Stimulated activated CD8-positive, alpha-beta memory T cell treated with anti-CD3 and anti-CD28 coated beads, Interleukin-15, amount 100 ng/mL, for 48 hours (primary cell): ENCODE measurements around the gene RAP1GDS1.
A peak's percentile ranks its signal among the peaks of the same experiment; 100 is the strongest.
"Not testable (repeated sequence)": the region's sequence is repeated elsewhere in the genome, so short reads cannot be mapped to it uniquely, and the experiment has no call there.

Experiments used
- DNase-seq, 2 donors: peaks; one replicate each; pipeline ENCODE4 v3.0.0-alpha.2; 2020; ENCODE audit warnings: low read depth in 2 of 2

RAP1GDS1 gene

GRCh38 chr4:98287328-98287727 lies 26.1 kb downstream of the RAP1GDS1 start:
- DNase-seq: no peak

- not testable (repeated sequence) for DNase-seq
These were observed 27.5 kb downstream of the RAP1GDS1 start for GRCh38 chr4:98288671-98289070.

DNA sequence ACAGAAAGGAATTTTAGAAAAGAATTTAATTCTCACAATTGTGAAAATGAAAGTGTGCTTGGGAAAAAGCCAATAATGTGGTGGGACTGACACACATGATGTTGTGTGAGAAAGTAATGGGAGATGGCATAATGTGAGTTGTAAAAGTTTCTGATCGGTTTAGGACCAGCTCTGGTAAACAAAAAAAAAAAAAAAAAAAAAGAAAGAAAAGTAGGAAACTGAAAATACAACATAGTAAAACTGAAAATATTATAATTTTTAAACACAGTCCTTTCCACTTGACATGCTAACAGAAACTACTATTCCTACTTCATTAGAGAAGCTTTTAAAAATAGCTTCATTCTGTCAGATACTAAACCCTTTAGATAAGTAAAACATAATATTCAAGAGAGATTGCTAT lies 28.2 kb downstream of the RAP1GDS1 start:
- DNase-seq: no peak

GRCh38 chr4:98290511-98290910 lies 29.3 kb downstream of the RAP1GDS1 start:
- DNase-seq: no peak

DNA sequence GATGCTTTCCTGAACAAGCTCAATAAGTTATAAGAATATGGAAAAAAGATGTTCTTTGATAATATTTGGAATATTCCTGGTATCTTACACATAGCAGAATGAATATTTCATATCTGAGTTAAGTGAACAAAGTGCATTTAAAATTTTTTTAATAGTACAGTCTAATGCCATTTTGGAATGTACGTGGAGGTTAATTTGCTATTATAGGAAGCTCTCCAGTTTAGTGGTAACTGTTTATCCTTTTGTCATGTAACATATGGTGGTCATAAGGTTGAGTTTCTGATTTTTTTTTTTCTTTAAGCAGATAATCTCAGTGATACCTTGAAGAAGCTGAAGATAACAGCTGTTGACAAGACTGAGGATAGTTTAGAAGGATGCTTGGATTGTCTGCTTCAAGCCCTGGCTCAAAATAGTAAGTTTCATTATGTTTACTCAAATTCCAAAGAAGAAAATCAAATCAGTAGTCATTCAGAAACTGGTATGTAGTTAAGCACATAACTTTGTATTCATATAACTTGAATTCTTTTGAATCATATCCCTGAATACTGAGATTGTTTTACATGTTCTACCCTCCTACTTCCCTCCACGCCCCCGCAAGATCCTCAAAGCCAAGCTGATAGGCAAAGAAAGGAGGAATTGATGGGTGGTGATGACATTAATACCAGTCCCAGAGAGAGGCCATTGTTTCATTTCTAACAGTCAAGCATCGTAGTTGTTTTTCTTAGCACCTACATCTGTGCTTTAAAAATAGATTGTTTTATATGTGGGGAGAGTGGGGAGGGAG lies 32.1 kb downstream of the RAP1GDS1 start:
- DNase-seq: peak in 1 of 2 donors; percentile 8

GRCh38 chr4:98298022-98298421 lies 36.8 kb downstream of the RAP1GDS1 start:
- no peak for DNase-seq

GRCh38 chr4:98300706-98301105 lies 39.5 kb downstream of the RAP1GDS1 start:
- no peak for DNase-seq

GRCh38 chr4:98305576-98305975 lies 44.4 kb downstream of the RAP1GDS1 start:
- DNase-seq: no peak

- no peak for DNase-seq
These were observed 49.7 kb downstream of the RAP1GDS1 start for GRCh38 chr4:98310867-98311266.

- no peak for DNase-seq
These were observed 50.5 kb downstream of the RAP1GDS1 start for GRCh38 chr4:98311656-98312055.

- no peak for DNase-seq
These were observed 53.8 kb downstream of the RAP1GDS1 start for GRCh38 chr4:98314791-98315565.

DNA sequence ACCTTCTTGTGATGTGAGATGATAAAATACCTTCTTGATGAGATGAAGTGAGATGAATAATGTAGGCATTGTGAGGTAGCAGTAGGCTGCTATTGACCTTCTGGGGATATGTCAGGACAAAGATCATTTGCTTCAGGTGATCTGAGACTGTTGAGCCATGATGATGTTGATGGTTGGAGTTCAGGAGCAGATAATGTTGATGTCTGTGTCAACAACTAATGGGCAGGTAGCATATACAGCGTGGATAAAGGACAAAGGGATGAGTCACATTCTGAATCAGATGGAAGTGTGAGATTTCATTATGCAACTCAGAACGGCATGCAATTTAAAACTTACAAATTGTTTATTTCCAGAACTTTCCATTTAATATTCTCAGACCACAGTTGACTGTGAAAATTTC lies 57.3 kb downstream of the RAP1GDS1 start:
- DNase-seq: no peak

DNA sequence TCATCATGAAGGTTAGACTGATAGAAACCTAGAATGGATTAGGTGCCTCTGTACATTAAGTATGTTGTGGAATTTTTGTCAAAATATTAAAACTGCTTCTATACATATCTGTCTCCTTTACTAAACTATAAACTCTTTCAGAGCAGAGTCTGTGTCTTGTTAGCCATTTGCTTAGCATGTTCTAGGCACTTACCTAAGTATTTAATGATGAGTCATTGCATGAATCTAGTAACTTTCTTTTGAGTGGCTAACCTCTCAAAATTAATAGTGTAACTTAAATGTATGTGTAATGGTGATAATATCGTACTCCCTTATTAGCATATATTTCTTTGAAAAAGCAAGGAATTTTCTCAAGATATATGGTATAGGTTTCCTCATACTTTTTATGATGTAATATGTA lies 57.8 kb downstream of the RAP1GDS1 start:
- no peak for DNase-seq

- DNase-seq: no peak
These were observed 65.0 kb downstream of the RAP1GDS1 start for GRCh38 chr4:98326168-98326567.

DNA sequence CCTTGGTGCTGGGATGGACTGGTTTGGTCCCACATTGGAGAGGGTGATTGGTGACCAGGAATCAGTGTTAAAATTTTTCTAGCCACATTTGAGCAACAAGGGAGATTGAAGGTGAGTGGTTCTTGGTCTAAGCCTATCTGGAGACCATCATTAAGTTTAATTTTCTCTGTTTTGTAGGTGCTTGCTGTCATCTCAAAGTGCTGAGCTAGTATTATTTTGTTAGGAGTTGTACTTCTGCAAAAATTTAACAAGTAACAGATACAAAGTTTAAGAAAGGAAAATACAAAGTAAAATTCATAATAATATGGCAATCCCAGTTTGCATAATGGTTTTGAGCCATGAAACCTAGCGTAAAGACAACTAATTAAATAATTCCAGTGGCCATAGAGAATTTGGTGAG lies 66.5 kb downstream of the RAP1GDS1 start:
- DNase-seq: no peak

- not testable (repeated sequence) for DNase-seq
These were observed 68.9 kb downstream of the RAP1GDS1 start for GRCh38 chr4:98329879-98330640.

DNA sequence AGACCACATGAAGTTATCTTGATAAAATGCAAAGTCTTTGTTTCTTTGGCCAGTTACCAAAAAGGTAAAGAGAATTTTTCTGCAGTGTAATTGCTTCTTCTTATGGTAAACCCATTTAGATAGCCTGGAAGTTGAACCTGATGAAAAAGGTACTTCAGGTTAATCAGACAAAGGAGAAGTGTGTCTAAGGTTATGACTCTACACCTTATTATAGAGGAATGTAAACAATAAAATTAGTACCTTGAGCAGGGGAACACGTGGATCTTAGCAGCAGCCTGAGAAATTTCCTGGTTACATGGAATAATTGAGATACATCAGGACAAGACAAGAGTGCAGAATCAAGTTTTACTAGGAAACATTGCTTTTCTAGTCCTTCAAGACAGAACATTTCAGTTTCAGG lies 70.8 kb downstream of the RAP1GDS1 start:
- no peak for DNase-seq

GRCh38 chr4:98334461-98334860 lies 73.3 kb downstream of the RAP1GDS1 start:
- DNase-seq: no peak

GRCh38 chr4:98338761-98339438 lies 77.7 kb downstream of the RAP1GDS1 start:
- DNase-seq: no peak

- no peak for DNase-seq
These were observed 80.1 kb downstream of the RAP1GDS1 start for GRCh38 chr4:98341309-98341708.

DNA sequence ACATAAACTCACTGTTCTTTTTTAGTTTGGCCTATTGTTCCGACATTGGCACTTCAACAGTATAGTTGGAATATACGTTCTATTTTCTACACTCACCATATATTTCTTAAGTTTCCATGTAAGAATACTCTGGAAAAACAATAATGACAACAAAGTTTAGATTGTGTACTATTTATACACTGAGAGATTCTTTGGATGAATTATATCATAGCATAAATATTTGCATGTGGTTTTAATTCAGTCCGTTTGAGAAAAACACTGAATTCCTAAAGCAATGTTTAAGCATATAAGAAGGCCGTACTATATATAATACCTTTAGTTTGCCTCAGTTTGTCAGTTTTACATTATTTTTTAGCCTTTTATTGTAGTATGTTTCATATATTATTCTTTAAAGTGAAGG lies 82.4 kb downstream of the RAP1GDS1 start:
- DNase-seq: no peak

GRCh38 chr4:98345838-98346237 lies 84.7 kb downstream of the RAP1GDS1 start:
- DNase-seq: no peak
